HL-60 (cell line): ENCODE data around the gene MVK.

Experiments used
- CTCF ChIP-seq: IDR thresholded peaks from one replicate; pipeline ENCODE4 v1.5.1; 2011; ENCODE audit warnings: low read length, control low read depth, inconsistent platforms; ENCODE audit not compliant: insufficient read depth
- GABPA ChIP-seq: IDR thresholded peaks from 2 replicates; pipeline ENCODE4 v1.6.1; 2012; ENCODE audit warnings: low read depth
- POLR2AphosphoS5 ChIP-seq: IDR thresholded peaks from 2 replicates; pipeline ENCODE4 v1.6.1; 2012; ENCODE audit warnings: low read depth
- REST ChIP-seq: IDR thresholded peaks from 2 replicates; pipeline ENCODE4 v1.6.1; 2012; ENCODE audit warnings: low read depth; ENCODE audit not compliant: insufficient replicate concordance

GRCh38 chr12:109639151-109639872 lies 65.7 kb downstream of the MVK start:
- TF ChIP-seq POLR2AphosphoS5 (no peak), CTCF (no peak), GABPA (no peak), REST (no peak)
